Stimulated activated CD4-positive, alpha-beta T cell treated with anti-CD3 and anti-CD28 coated beads, Interleukin-4, amount 100 ng/mL, for 1 hour (primary cell): ENCODE results near the gene SNAPC3.
"Not testable (repeated sequence)": the region's sequence is repeated elsewhere in the genome, so short reads cannot be mapped to it uniquely, and the experiment has no call there.

Experiments
- DNase-seq: peaks from one replicate; pipeline ENCODE4 v3.0.0-alpha.2; 2020

The SNAPC3 gene

DNA sequence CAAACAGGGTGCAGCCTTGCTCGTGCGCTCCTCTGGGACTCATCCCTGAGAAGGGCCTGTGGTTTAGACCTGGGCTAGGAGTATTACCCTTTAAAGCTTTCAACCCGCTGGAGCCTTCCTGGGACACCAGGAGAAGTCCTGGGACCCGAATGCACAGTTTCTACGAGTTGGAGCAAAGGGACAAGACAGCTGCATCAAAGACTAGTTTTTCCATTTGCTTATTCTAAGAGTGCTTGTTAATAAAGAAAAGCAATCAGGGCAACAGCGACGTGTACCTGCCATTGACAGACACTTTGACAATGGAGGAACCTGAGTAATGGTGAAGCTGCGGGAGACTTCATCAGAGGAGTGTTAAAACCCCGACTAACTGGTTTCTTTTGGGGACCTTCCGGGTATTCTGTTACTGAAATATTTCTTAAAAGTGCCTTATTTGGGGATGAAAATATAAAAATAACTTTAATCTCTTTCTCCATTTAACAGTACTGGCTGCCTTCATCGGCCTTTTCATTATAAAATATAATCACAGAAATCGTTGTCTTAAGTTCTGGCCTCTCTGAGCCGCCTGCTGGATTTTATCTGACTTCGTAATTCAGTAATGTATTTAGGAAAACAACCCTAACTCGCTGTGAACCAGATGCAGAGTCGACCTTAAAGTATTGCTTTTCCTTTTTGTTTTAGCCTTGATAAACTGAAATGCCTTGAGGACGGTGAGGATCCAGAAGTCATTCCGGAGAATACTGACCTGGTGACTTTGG is 732 bp downstream of the SNAPC3 start:
- DNase-seq, result no peak

DNA sequence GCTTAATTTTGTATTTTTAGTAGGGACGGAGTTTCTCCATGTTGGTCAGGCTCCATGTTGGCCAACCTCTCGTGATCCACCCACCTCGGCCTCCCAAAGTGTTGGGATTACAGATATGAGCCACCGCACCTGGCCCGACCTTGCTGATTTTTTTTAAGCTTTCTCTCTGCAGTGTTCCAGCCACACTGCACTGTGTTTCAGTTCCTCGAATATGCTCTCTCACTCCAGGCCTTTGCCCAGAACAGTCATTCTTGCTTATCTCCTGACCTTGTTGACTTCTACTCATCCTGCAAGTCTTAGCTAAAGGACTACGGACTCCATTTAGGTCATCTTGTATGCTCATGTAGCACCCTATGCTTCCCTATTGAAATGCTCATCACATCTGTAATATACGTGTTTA is 3.3 kb downstream of the SNAPC3 start:
- DNase-seq, result no peak

DNA sequence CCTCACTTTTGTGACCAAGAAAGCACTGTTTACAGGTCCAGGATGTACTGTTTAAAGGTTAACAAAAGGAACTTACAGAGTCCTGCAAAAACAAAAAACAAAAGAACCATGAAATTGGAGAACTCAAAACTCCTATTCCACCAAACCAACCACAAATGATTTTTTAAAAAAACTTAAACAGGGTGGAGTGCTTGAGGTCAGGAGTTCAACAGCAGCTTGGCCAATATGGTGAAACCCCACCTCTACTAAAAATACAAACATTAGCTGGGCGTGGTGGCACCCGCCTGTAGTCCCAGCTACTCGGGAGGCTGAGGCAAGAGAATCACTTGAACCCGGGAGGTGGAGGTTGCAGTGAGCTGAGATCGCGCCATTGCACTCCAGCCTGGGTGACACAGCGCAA is 5.0 kb downstream of the SNAPC3 start:
- not testable (repeated sequence) for DNase-seq

DNA sequence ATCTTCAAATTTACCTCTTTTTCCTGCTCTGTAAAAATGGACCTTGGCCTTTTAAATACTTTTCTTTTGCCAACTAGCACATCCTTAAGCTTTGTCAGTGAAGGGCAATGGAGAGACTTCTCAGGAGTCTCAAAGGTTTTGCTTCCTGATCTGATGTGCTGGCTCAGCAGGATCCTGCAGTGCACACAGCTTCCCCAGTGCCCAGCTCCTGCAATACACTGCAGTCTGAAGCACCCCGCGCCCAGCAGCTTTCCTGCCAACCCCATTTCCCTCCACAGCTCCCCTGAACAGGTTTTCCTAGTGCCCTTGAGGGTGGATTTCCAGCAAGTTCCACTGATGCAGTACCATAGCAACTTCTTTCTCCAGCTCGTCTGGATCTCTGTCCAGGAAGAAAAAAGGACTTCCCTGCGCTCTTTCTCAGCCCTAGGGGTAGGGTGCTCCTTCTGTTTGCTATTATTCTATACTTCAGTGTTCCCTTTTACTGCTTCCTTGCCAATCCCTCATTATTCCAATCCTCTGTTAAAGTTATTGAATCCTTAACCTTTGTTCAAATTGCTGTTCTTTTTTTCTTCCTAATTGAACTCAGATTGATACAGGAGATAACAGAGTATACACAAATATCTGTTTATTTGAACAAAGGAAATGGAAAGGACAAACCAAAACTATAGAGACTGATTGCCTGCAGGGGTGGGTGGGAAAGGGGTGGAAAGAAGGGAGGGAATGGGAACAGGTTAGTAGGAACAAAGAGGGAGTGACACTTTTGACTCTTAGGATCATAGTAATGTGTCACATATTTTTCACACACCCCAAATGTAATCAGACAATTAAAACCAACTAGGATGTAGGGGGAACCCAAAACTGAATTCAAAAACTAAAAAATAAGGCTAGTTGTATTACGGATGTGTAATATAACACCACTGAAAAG is 8.5 kb downstream of the SNAPC3 start:
- DNase-seq, result no peak

DNA sequence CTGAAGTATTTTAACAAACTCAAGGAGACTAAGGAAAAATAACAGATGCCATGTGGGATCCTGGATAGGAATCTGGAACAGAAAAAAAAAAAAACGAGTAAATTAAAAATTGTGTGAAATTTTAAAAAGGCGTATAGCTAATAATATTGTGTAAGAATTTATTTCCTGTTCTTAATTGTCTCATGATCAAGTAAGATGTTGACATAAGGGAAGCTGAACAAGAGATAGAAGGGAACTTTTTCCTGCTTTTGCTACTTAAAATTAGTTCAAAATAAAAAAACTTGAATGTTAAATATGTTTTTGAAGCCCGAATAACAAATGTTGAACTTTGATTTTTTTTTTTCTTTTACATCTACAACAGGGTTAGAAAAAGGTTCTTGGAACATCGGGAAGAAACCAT is 10.5 kb downstream of the SNAPC3 start:
- DNase-seq, result no peak

DNA sequence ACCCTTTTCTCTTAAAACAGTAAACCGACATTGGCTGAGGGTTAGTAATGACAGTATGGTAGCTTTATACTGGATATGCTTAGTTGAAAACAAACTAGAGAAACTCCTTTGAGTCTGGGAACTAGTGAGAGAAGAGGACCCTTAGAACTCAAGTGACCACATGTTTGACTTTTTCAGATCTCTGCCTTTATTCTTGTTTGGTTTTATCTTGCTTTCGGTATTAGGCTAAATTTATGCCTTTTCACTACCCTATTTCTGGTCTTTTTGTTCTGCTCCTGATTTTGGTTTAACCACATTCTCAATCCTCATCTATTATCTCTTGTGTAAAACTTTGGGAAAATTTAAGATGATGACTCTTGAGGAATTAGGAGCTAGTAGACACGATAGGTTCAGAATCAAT is 11.0 kb downstream of the SNAPC3 start:
- no peak for DNase-seq

DNA sequence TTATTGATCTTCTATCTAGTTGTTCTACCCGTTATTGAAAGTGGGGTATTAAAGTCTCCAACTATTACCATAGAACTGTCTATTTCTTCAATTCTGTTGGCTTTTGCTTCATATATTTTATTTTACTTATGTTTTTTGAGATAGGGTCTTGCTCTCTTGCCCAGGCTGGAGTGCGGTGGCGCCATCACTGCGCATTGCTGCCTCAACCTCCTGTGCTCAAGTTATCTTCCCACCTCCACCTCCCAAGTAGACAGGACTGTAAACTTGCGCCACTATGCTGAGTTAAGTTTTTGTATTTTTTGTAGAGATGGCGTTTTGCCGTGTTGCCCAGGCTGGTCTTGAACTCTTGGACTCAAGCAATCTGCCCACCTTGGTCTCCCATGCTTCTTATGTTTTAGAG is 16.2 kb downstream of the SNAPC3 start:
- no peak for DNase-seq

DNA sequence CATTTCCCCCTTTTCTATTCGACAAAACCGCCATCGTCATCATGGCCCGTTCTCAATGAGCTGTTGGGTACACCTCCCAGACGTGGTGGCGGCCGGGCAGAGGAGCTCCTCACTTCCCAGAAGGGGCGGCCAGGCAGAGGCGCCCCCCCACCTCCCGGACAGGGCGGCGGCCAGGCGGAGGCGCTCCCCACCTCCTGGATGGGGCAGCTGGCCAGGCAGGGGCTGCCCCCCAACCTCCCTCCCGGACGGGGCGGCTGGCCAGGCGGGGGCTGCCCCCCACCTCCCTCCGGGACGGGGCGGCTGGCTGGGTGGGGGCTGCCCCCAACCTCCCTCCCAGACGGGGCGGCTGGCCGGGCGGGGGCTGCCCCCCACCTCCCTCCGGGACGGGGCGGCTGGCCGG is 19.2 kb downstream of the SNAPC3 start:
- not testable (repeated sequence) for DNase-seq

DNA sequence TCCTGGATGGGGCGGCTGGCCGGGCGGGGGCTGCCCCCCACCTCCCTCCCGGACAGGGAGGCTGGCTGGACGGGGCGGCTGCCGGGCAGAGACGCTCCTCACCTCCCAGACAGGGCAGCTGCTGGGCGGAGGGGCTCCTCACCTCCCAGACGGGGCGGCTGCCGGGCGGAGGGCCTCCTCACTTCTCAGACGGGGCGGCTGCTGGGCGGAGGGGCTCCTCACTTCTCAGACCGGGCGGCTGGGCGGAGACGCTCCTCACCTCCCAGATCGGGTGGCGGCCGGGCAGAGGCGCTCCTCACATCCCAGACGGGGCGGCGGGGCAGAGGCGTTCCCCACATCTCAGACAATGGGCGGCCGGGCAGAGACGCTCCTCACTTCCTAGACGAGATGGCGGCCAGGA is 19.6 kb downstream of the SNAPC3 start:
- not testable (repeated sequence) for DNase-seq

DNA sequence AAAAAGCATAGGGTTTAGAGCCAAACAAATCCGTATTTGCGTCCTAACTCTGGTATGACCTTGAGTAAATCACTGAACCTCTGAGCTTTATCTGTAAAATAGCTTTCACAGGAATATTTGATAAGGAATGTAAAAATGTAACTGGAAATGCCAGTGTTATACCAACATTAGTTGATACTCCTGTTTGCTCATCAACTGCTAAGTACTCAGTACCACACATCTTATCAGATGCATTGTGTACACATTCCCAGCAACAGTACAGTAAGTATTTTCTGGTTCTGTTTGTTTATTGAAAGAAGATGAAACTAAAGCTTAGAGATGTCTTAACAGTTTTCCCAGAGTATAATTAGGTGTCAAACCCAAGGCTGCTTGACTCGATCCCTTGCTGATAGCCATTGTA is 21.5 kb downstream of the SNAPC3 start:
- DNase-seq, result no peak

DNA sequence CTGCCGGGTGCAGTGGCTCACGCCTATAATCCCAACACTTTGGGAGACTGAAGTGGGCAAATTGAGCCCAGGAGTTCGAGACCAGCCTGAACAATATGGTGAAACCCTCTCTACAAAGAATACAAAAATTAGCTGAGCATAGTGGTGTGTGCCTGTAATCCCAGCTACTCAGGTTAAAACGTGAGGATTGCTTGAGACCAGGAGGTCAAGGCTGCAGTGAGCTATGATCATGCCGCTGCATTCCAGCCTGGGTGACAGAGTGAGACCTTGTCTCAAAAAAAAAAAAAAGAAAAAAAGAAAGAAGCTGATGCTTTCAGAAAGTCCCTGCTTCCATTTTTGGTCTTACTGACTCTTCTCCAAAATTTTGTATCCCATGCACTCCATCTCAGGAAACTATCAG is 31.3 kb downstream of the SNAPC3 start:
- no peak for DNase-seq

DNA sequence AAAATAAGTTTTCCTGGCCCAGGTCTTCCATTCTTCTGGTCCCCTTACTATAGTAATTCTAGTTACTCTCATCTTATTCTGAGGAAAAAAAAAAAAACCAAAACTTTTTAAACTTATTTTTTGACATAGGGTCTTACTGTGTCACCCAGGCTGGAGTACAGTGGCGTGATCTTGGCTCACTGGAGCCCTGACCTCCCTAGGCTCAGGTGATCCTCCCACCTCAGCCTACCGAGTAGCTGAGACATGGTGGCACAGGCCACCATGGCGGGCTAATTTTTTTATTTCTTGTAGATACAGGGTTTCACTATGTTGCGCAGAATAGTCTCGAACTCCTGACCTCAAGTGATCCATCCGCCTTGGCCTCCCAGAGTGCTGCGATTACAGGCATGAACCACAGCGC is 38.4 kb downstream of the SNAPC3 start:
- DNase-seq, result no peak

DNA sequence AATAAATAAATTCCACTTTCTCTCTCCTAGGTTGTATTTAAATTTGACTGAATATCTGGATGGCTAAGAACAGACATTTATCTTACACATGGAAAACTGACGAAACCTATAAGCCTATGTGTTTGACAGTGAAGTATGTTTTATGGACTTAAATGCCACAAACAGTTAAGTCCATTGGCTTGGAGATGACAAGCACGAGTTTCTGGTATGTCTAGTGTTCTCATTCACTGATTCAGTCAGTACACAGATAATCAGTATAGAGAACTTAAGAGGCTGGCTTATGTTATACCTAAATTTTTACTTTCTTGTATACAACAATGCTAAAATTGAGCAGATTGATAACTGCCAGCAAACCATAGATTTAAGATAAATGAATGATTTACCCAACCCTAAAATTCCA is 38.9 kb downstream of the SNAPC3 start:
- no peak for DNase-seq

DNA sequence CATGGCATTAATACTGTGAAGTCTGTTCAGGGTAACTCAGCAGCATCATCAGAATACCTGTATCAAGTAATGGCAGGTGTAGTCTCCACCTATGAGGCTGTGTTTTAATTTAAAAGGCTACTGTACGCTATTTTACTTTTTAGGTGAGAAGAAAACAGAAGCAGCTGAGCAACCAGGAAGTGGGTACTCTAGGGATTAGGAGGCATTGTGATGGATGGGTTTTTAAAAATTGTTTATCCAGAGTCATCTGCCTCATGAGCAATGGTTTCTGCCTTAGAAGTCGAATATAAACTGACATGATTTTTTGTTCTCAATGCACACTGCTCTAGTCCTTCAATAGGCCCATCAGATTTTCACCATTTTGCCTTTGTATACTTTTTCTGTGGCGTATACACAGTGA is 45.5 kb downstream of the SNAPC3 start:
- no peak for DNase-seq

DNA sequence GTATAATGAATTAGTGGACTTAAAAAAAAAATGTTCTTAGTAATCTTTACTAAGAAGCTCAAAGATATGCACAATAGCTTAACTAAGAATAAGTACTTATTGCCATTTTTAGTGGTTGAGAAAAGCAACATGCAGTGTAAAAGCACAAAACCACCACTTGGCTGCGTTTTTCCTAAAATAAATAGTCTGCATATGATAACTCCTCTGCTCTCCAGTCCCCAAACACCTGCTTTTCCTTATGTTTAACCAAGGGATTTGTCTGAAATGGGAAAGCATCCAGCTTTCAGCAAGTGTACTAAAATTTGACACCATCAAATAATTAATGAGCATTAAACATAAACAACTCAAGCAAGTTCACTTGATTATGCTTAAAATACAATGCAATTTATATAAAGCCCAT is 46.7 kb downstream of the SNAPC3 start:
- DNase-seq, result no peak

DNA sequence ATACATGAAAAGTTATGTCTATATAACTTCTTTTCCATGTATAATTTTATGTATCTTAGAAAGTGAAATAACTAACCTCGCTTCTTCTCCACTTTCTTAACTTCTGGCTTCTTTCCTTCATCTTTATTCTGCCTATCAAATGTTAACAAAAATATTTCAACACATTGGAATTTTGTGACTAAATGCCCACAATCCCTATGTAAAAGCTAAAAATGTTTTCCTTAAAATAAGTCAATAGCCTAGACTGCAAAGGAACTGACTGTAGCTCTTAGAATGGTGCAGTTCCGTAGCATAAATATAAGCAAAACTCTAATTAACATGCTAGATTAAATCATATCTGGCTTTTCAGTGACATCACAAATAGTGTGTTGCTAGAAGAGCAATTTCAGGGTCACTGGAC is 47.2 kb downstream of the SNAPC3 start:
- DNase-seq, result no peak

DNA sequence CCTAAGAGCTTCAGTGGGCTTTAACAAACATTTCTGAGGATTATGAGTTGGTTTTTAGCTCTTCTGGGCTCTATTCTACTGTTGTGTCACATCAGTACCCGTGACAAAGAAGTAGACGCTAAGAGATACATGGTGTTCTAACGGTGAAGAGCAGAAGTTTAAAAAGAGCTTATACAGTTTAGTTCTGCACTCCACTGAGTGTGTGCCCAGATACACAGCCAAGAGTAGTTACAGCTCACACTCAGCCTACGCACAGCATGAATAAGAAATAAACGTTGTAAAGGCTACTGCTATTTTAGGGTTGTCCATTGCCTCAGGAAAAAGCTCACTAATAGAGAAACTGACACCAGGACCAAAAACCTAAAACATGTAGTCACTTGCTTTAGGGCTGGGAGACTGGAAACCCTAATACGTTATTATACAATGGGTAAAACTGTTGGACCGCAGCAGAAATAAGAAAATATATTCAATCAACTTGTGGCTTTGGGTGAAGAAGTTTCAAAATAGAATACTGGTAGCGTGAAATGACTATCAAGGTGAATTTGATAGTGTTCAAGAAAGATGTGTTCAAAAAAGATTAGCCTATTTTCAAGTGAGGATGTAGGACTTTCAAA is 53.4 kb downstream of the SNAPC3 start:
- no peak for DNase-seq

DNA sequence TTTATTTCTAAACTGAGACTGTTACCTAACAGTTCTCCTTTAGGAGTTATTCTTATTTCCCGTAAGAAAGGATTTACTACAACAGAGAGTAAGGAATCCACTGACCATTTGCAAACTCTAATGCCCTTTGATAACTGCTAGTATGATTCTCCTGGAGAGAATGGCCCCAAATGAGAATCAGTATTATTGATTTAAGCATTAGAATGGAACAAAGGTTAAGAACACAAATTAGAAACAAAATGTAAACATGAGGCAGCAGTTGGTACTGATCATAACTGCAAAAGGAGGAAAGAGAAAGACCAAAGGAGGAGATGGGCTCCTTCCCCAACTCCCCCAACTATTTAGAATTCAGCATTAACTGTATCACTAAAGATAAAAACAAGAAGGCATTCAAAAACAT is 57.4 kb downstream of the SNAPC3 start:
- no peak for DNase-seq

DNA sequence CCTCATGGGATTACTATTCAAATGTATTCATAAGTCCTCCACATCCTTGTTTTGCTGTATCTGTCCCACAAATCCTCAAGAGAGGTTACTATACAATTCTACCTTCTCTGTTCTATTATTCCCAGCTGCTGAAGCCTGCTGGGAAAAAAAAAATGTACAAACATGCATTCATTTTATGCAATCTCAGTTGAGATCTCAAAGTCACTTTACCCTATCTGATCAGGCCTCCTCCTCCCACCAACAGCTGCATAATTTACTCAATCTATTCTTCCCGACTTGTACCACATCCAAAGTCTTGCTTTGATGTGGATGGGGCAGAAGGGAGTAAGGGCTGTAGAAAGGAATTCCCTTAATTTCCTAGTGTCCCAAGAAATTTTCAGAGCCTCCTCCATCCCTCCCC is 59.5 kb downstream of the SNAPC3 start:
- DNase-seq, result no peak

DNA sequence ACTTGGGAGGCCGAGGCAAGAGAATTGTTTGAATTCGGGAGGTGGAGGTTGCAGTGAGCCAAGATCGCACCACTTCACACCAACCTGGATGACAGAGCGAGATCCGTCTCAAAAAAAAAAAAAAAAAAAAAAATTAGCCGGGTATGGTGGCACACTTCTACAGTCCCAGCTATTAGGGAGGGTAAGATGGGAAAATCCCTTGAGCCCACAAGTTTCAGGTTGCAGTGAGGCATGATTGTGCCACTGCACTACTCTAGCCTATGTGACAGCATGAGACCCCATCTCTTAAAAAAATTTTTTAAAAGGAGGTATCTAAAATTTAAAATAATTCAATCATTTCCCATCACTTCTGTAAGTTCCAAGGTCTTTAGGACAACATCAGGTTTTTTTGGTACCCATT is 62.1 kb downstream of the SNAPC3 start:
- DNase-seq, result no peak

DNA sequence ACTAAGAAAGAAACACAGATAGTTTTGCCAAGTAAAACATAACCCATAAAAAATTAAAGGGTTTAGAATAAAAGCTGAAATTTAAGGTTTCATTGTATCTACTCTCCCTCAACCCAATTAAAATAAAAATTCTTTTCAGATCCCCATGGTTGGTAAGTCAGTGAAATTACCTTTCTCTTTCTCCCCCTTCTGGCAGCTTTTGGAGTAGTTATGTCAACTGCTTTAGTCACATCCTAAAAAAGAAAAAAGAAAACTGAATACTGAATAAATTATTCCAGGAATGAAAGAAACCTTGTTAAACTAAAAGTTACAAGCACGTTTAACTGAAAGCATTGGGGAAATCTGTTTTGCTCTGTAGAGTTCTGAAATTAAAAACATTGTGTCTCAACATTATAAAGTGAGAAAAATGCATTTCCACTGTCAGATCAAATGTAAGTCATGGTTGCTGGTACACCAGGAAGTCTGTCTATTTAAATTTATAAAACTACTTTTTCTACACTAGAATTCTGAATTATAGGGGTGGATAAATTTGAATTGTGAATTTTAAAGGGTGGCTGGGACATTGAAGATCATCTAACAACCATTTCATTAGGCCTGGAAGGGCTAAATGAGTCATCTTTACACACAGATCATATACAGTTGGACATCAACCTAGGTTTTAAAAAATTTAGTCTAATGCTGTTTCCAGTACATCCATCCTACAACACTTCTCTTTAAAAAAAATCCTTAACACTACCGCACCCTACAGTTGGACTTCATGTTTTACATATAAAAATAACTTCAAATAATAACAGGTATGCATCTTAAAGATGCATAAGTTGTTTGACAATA is 63.4 kb downstream of the SNAPC3 start:
- DNase-seq, result no peak

DNA sequence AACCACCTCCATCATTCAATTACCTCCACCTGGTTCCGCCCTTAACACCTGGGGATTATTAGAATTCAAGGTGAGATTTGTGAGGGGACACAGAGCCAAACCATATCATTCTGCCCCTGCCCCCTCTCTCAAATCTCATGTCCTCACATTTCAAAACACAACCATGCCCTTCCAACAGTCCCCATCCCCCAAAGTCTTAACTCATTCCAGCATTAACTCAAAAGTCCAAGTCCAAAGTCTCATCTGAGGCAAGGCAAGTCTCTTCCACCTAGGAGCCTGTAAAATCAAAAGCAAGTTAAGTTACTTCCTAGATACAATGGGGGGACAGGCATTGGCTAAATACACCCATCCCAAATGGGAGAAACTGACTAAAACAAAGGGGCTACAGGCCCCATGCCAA is 69.3 kb downstream of the SNAPC3 start:
- DNase-seq, result no peak
